ENCODE measurements around the gene OSBPL6. TPM values are rescaled to one million over a fixed set of nuclear protein-coding genes. Genes with fewer than 3 reads are reported as not detected.

The OSBPL6 gene
- total and polyA plus RNA-seq, 10 of the 15 experiments (the other 5 are each of a cell fraction or from before 2014, with no cell fraction given), result 0.01 to 0.08 (median 0.03) TPM; not detected in 5

- ChIA-PET CTCF (interaction anchor here (0.6 to 4.3 kb wide), 4 partner anchors 8 to 28 kb away, joined by 3 to 16 read pairs (median 3); no protein-coding TSS in a partner anchor), RAD21 (ENCODE audit: unreplicated experiment) (no interaction called here), SMC1A (ENCODE audit: uncharacterized antibody, unreplicated experiment) (interaction anchor here (0.6 to 1.5 kb wide), 4 partner anchors 15 to 30 kb away, joined by 3 to 5 read pairs (median 4); no protein-coding TSS in a partner anchor), POLR2A (interaction anchor here (0.7 kb wide), 1 partner anchor 275 kb away, joined by 5 read pairs; no protein-coding TSS in a partner anchor)
- intact Hi-C loops (cut with micrococcal nuclease; ENCODE audit: unreplicated experiment), result no loop called here
- Histone ChIP-seq H3K9me3 (replicated peaks; ENCODE audit: control insufficient read depth, insufficient read depth, low read length) (peaks cover 4% of the 10 kb centered on the region; the same call in 2 of the 3 replicates), H2AFZ (ENCODE audit: control insufficient read depth, low read depth, low read length) (no peak overlapping the region), H3K4me1 (ENCODE audit: control insufficient read depth, insufficient read depth, low read length) (no peaks in the 10 kb centered on the region), H3K4me2 (ENCODE audit: control insufficient read depth, insufficient read depth) (no peak overlapping the region), H3K9ac (ENCODE audit: control insufficient read depth, insufficient read depth, low read length) (no peak overlapping the region), H3K4me3 (no peak overlapping the region), H3K27ac (ENCODE audit: control insufficient read depth, insufficient read depth) (no peak overlapping the region), H3K36me3 (ENCODE audit: control insufficient read depth in 2 of 2, insufficient read depth in 2 of 2, low read length in 1 of 2) (peaks cover 4 to 26% of the 10 kb centered on the region in 2 experiments), H4K20me1 (ENCODE audit: control insufficient read depth, insufficient read depth) (no peaks in the 10 kb centered on the region), H3K79me2 (ENCODE audit: control insufficient read depth, insufficient read depth, low read length) (no peaks in the 10 kb centered on the region), H3K27me3 (replicated peaks in 1 of 2; ENCODE audit: control insufficient read depth in 2 of 2, insufficient read depth in 2 of 2, low read length in 1 of 2) (no peaks in the 10 kb centered on the region)
- no TSS peak for BruUV-seq (replicated peaks)
- in situ Hi-C loops (cut with MboI), result no loop called here
- ATAC-seq (no peak), FAIRE-seq (no peak), DNase-seq (ENCODE audit: low read depth, low spot score) (no peak)
- 98% methylated on average over 4 of the region's 4 CpGs for WGBS (ENCODE audit: insufficient coverage, insufficient replicate concordance, low lambda C conversion rate, missing lambda C conversion rate)
- no peak for TF ChIP-seq ZNF207 (IDR thresholded peaks at IDR 0.05; ENCODE audit: borderline replicate concordance)
- TF ChIP-seq GABPA (IDR thresholded peaks at IDR 0.05; ENCODE audit: low read depth), result no peak
- no peak for TF ChIP-seq MAX (IDR thresholded peaks at IDR 0.05; ENCODE audit: low read depth, low read length)
- no peak for TF ChIP-seq MTA2 (IDR thresholded peaks at IDR 0.05; ENCODE audit: low read depth)
- no peak for TF ChIP-seq RAD21 (IDR thresholded peaks at IDR 0.05; ENCODE audit: insufficient read depth, low read depth, low read length)
- TF ChIP-seq ZNF384 (IDR thresholded peaks at IDR 0.05; ENCODE audit: borderline replicate concordance, low read depth, low read length), result no peak
- no peak for TF ChIP-seq POLR2A (IDR thresholded peaks at IDR 0.05; ENCODE audit: low read depth, low read length)
- no peak for TF ChIP-seq CREM (IDR thresholded peaks at IDR 0.05; ENCODE audit: low read depth)
- no peak for TF ChIP-seq IRF3 (IDR thresholded peaks at IDR 0.05)
Observed at GRCh38 chr2:178425255-178425827, 231.0 kb downstream of the OSBPL6 start.
